ENCODE measurements around the gene ZFAND2A.
"Not testable (repeated sequence)": the region's sequence is repeated elsewhere in the genome, so short reads cannot be mapped to it uniquely, and the experiment has no call there.

The ZFAND2A gene, protein sequence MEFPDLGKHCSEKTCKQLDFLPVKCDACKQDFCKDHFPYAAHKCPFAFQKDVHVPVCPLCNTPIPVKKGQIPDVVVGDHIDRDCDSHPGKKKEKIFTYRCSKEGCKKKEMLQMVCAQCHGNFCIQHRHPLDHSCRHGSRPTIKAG

DNA sequence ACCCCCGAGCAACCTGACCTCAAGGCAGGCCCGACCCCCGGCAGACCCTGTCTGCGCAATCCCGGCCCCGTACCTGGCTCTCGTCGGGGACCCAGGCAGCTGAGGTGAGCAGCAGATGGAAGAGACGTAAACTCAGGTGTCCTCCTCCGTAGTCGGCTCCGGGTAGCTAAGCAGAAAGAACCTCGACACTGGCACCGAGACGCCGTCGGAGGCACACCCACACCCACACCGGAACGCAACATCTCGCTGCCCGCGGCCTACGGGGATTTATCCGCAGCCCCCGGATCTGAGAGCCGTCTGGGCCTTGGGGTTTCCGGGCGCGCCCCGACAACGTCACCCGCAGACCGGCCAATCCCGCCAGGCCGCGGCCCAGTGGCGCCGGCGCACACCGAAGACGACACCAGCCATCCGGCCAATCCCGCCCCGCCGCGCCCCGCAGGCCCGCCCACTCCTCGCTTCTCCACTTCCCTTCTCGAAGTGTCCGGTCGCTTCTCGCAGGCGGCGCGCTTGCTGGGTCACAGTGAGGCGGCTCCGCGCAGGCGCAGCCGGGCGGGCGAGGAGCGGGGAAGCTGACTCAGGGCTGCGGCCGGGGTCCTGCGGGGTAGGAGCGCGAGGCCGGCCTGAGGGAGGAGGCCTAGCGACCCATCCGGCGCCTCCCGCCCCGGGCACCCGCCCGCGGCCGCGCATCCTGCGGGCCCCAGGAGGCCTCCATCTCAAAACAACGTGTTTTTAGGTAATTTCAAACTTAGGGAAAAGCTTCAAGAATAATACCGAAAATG lies at the start of gene ZFAND2A:
ZFAND2A (minus strand) TSS at position 306 of the 779 bp plus-strand sequence. CDS start 1,984 bp downstream, outside the sequence.
- Histone ChIP-seq H3K9me3 (ENCODE audit: control insufficient read depth in 1 of 2, low read length in 2 of 2) (no peaks in the 10 kb centered on the region), H3K27ac (ENCODE audit: low read length) (peak within 1 kb of the TSS; percentile 85), H3K27me3 (ENCODE audit: low read depth, low read length) (no peaks in the 10 kb centered on the region), H3K4me1 (ENCODE audit: control insufficient read depth in 1 of 2, insufficient read depth in 2 of 2, low read length in 2 of 2) (peaks cover 10 to 22% of the 10 kb centered on the region in 2 donors), H3K36me3 (ENCODE audit: control insufficient read depth in 1 of 2, insufficient read depth in 2 of 2, low read length in 2 of 2) (peaks cover 25 to 42% of the 10 kb centered on the region in 2 donors), H3K4me3 (ENCODE audit: low read depth in 1 of 2, low read length in 2 of 2) (peak within 1 kb of the TSS; percentile 84 to 92)

DNA sequence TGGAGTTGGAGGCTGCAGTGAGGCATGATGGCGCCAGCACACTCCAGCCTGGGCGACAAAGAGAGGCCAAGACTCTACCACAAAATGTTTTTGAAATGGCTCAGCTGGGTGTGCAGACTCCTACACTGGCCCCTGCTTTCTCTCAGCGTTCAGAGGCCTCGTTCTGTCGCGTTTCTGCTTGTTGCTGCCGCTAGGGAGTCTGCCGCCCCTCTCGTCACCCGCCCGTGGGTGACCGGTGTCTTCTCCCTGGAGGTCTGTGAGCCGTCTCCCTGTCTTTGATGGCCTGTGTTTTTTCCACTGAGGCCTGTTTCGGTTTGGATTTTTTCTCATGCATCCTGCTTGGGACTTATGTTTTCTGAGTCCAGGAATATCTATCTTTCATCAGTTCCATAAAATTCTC lies 49.1 kb upstream of the ZFAND2A start:
- Histone ChIP-seq H3K36me3 (ENCODE audit: control insufficient read depth in 1 of 2, insufficient read depth in 2 of 2, low read length in 2 of 2) (no peaks in the 10 kb centered on the region), H3K27me3 (ENCODE audit: low read depth, low read length) (peaks cover 9% of the 10 kb centered on the region), H3K4me1 (ENCODE audit: control insufficient read depth in 1 of 2, insufficient read depth in 2 of 2, low read length in 2 of 2) (peaks cover 4 to 10% of the 10 kb centered on the region in 2 donors), H3K4me3 (ENCODE audit: low read depth in 1 of 2, low read length in 2 of 2) (no peak overlapping the region), H3K27ac (ENCODE audit: low read length) (no peak overlapping the region), H3K9me3 (ENCODE audit: control insufficient read depth in 1 of 2, low read length in 2 of 2) (no peaks in the 10 kb centered on the region)

DNA sequence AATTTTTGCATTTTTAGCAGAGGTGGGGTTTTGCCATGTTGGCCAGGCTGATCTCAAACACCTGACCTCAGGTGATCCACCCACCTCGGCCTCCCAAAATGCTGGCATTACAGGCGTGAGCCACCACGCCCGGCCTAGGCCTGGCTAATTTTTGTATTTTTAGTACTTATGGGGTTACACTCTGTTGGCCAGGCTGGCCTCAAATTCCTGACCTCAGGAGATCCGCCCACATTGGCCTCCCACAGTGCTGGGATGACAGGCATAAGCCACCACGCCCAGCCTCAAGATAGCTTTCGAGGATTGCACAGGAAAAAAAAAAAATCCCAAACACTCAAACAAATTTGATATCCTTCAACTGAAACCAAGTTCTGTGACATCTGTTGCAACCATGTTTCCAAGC lies 45.7 kb upstream of the ZFAND2A start:
- not testable (repeated sequence) for H3K27ac ChIP-seq (ENCODE audit: low read length); H3K9me3 ChIP-seq (ENCODE audit: control insufficient read depth in 1 of 2, low read length in 2 of 2); H3K4me3 ChIP-seq (ENCODE audit: low read depth in 1 of 2, low read length in 2 of 2); H3K4me1 ChIP-seq (ENCODE audit: control insufficient read depth in 1 of 2, insufficient read depth in 2 of 2, low read length in 2 of 2); H3K27me3 ChIP-seq (ENCODE audit: low read depth, low read length); H3K36me3 ChIP-seq (ENCODE audit: control insufficient read depth in 1 of 2, insufficient read depth in 2 of 2, low read length in 2 of 2)

DNA sequence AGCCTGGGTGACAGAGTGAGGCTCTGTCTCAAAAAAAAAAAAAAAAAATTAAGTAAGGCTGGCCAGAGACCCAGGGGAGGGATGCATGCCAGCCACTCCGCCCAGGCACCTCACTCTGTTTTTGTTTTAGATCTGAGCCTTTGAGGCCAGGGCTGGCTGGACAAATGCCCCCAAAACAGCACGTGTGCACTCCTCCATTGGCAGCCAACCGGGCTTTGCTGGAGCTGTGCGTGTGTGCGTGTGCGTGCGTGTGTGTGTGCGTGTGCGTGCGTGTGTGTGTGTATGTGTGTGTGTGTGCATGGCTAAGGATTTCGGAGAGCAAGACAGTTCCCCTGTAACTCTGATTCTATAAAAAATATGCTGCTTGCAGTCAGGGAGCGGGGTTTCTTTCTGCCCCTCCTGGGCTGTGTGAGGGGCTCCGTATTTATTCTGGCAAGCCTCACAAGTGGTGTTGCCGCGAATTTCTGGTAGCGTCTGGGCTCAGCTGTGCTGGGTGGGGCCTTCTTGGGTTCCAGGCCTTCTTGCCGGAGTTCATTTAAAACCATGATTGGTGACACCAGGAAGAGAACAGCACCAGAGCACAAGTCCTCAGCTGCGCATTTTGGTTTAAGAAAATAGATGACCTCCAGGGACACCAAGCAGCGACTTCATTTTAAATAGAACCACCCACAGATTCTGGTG lies 44.6 kb upstream of the ZFAND2A start:
- Histone ChIP-seq H3K9me3 (ENCODE audit: control insufficient read depth in 1 of 2, low read length in 2 of 2) (no peaks in the 10 kb centered on the region), H3K27ac (ENCODE audit: low read length) (no peak overlapping the region), H3K27me3 (ENCODE audit: low read depth, low read length) (no peaks in the 10 kb centered on the region), H3K36me3 (ENCODE audit: control insufficient read depth in 1 of 2, insufficient read depth in 2 of 2, low read length in 2 of 2) (no peaks in the 10 kb centered on the region), H3K4me3 (ENCODE audit: low read depth in 1 of 2, low read length in 2 of 2) (no peak overlapping the region), H3K4me1 (ENCODE audit: control insufficient read depth in 1 of 2, insufficient read depth in 2 of 2, low read length in 2 of 2) (peaks cover 0 to 5% of the 10 kb centered on the region in 2 donors)

DNA sequence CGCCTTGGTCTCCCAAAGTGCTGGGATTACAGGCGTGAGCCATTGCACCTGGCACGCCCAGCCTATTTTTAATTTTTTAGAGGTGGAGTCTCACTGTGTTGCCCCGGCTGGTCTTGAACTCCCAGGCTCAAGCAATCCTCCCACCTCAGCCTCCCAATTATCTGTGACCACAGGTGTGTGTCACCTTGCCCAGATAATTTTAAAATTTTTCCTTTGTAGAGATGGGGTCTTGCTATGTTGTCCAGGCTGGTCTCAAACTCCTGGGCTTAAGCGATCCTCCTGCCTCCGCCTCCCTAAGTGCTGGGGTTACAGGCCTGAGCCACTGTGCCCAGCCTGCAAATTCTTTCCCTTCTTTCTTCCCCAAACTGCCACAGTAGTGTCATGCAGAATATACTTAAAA lies 42.9 kb upstream of the ZFAND2A start:
- not testable (repeated sequence) for H3K4me3 ChIP-seq (ENCODE audit: low read depth in 1 of 2, low read length in 2 of 2); H3K4me1 ChIP-seq (ENCODE audit: control insufficient read depth in 1 of 2, insufficient read depth in 2 of 2, low read length in 2 of 2); H3K27ac ChIP-seq (ENCODE audit: low read length); H3K27me3 ChIP-seq (ENCODE audit: low read depth, low read length); H3K36me3 ChIP-seq (ENCODE audit: control insufficient read depth in 1 of 2, insufficient read depth in 2 of 2, low read length in 2 of 2); H3K9me3 ChIP-seq (ENCODE audit: control insufficient read depth in 1 of 2, low read length in 2 of 2)

DNA sequence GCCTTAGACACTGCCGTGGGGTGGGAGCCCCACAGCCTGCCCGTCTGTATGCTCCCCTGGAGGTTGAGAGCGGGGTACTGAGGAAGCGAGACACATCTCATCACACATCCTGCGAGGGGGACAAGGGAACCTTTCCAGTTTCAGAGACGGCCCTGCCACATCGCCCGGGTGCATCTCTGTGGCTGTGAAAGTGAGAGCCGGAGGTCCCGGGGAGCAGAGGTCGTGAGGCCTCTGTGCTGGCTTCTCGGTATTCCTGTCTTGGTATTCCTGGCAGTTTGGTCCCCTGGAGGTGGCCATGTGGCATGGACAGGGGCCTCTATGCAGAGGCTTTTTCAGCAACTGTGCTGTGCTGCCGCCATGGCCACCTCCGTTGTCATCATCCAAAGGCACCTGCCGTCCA lies 41.9 kb upstream of the ZFAND2A start:
- H3K36me3 ChIP-seq (ENCODE audit: control insufficient read depth in 1 of 2, insufficient read depth in 2 of 2, low read length in 2 of 2): no peaks in the 10 kb centered on the region
- H3K27ac ChIP-seq (ENCODE audit: low read length): no peak overlapping the region
- H3K27me3 ChIP-seq (ENCODE audit: low read depth, low read length): no peaks in the 10 kb centered on the region
- H3K4me3 ChIP-seq (ENCODE audit: low read depth in 1 of 2, low read length in 2 of 2): no peak overlapping the region
- peaks cover 0 to 5% of the 10 kb centered on the region in 2 donors for H3K4me1 ChIP-seq (ENCODE audit: control insufficient read depth in 1 of 2, insufficient read depth in 2 of 2, low read length in 2 of 2)
- H3K9me3 ChIP-seq (ENCODE audit: control insufficient read depth in 1 of 2, low read length in 2 of 2): no peaks in the 10 kb centered on the region

DNA sequence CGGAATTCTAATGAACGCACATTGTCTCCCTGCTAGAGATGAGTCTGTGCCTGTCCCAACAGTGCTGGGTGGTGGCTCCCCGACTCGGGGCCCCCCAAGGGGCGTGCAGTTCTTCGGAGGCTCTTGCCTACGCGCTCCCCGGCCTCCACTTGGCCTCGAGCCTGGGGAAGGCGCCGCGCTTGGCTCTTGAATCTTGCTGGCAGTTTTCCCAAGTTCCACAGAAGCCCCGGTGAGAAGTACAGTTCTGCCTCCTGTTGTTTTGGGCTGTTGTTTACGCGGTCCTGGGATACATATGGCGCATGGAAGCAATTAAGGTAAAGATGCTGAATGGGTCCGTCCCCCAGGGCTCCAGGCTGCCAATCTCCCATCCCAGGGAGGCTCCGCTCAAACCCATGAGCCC lies 40.0 kb upstream of the ZFAND2A start:
- Histone ChIP-seq H3K27me3 (ENCODE audit: low read depth, low read length) (no peaks in the 10 kb centered on the region), H3K4me1 (ENCODE audit: control insufficient read depth in 1 of 2, insufficient read depth in 2 of 2, low read length in 2 of 2) (peaks cover 0 to 5% of the 10 kb centered on the region in 2 donors), H3K4me3 (ENCODE audit: low read depth in 1 of 2, low read length in 2 of 2) (no peak overlapping the region), H3K9me3 (ENCODE audit: control insufficient read depth in 1 of 2, low read length in 2 of 2) (no peaks in the 10 kb centered on the region), H3K36me3 (ENCODE audit: control insufficient read depth in 1 of 2, insufficient read depth in 2 of 2, low read length in 2 of 2) (no peaks in the 10 kb centered on the region), H3K27ac (ENCODE audit: low read length) (no peak overlapping the region)

DNA sequence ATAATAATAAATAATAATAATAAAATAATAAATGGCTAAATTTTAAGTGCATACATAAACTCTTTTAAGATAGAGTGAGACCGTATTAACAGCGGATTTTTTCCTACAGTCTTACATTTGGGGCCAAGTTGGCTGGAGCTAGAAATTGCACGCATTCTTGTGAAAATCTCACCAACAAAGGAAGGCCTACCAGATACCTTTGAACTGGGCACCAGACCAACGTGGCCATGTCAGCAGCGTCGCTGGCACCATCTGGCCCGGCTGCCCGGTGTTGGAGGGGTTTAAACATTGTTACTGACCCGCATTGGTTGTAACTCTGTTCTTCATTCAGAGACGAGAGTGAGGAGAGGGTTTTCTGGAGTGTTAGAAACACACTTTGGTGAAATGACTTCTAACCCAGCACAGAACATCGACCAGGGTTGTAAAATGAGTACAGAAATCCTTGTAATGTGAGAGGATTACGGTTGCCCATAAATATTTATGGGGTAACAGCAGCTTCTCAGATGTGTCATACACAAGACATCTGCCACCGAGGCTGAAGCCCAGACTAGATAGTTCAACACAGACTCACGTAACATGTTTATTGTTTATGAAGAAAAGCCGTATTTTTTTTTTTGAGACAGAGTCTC lies 38.1 kb upstream of the ZFAND2A start:
- no peak overlapping the region for H3K4me3 ChIP-seq (ENCODE audit: low read depth in 1 of 2, low read length in 2 of 2)
- no peaks in the 10 kb centered on the region for H3K9me3 ChIP-seq (ENCODE audit: control insufficient read depth in 1 of 2, low read length in 2 of 2)
- H3K27me3 ChIP-seq (ENCODE audit: low read depth, low read length): no peaks in the 10 kb centered on the region
- no peaks in the 10 kb centered on the region for H3K36me3 ChIP-seq (ENCODE audit: control insufficient read depth in 1 of 2, insufficient read depth in 2 of 2, low read length in 2 of 2)
- peaks cover 0 to 5% of the 10 kb centered on the region in 2 donors for H3K4me1 ChIP-seq (ENCODE audit: control insufficient read depth in 1 of 2, insufficient read depth in 2 of 2, low read length in 2 of 2)
- no peak overlapping the region for H3K27ac ChIP-seq (ENCODE audit: low read length)

DNA sequence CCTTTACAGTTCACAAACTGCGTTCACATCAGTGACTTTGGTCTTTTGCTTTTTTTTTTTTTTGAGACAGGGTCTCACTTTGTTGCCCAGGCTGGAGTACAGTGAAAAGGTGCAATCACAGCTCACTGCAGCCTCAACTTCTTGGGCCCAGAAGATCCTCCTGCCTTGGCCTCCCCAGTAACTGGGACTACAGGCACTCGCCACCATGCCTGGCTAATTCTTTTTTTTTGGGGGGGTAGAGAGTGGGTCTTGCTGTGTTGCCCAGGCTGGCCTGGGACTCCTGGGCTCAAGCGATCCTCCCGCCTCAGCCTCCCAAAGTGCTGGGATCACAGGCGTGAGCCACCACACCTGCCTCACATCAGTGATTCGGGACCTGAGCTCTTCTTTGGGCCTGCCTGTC lies 37.0 kb upstream of the ZFAND2A start:
- Histone ChIP-seq H3K27me3 (ENCODE audit: low read depth, low read length) (no peaks in the 10 kb centered on the region), H3K36me3 (ENCODE audit: control insufficient read depth in 1 of 2, insufficient read depth in 2 of 2, low read length in 2 of 2) (no peaks in the 10 kb centered on the region), H3K9me3 (ENCODE audit: control insufficient read depth in 1 of 2, low read length in 2 of 2) (no peaks in the 10 kb centered on the region), H3K4me3 (ENCODE audit: low read depth in 1 of 2, low read length in 2 of 2) (no peak overlapping the region), H3K27ac (ENCODE audit: low read length) (no peak overlapping the region), H3K4me1 (ENCODE audit: control insufficient read depth in 1 of 2, insufficient read depth in 2 of 2, low read length in 2 of 2) (peaks cover 0 to 5% of the 10 kb centered on the region in 2 donors)

DNA sequence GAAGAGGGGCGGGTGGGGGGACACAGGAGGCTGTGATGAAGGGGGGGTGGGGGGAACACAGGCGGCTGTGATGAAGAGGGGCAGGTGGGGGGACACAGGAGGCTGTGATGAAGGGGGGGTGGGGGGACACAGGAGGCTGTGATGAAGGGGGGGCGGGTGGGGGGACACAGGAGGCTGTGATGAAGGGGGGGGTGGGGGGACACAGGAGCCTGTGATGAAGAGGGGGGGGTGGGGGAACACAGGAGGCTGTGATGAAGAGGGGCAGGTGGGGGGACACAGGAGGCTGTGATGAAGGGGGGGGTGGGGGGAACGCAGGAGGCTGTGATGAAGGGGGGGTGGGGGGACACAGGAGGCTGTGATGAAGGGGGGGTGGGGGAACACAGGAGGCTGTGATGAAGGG lies 36.4 kb upstream of the ZFAND2A start:
- not testable (repeated sequence) for H3K9me3 ChIP-seq (ENCODE audit: control insufficient read depth in 1 of 2, low read length in 2 of 2); H3K27ac ChIP-seq (ENCODE audit: low read length); H3K4me3 ChIP-seq (ENCODE audit: low read depth in 1 of 2, low read length in 2 of 2); H3K4me1 ChIP-seq (ENCODE audit: control insufficient read depth in 1 of 2, insufficient read depth in 2 of 2, low read length in 2 of 2); H3K27me3 ChIP-seq (ENCODE audit: low read depth, low read length); H3K36me3 ChIP-seq (ENCODE audit: control insufficient read depth in 1 of 2, insufficient read depth in 2 of 2, low read length in 2 of 2)
